Spleen (tissue), 7 donors: ENCODE data around the gene RASSF5.

Experiments used
- POLR2A ChIP-seq, 3 donors: fragments of 450-650 bp; IDR thresholded peaks; one replicate each; pipeline ENCODE4 v1.5.1; 2017; ENCODE audit warnings: antibody characterized with exemption in 3 of 3, mild to moderate bottlenecking in 1 of 3
- TF ChIP-seq, protein P1 (sequence below), 11 experiments: fragments of 200-600 bp in 7 of 11; fragments of 450-650 bp in 4 of 11; sonication (generic) in 4 of 11; IDR thresholded peaks in 8 of 11; conservative IDR thresholded peaks in 3 of 11; 1 replicate in 7 of 11; 2 replicates in 4 of 11; pipeline versions ENCODE4 v1.4.0 to v1.8.0; 2016 to 2021; ENCODE audit warnings: antibody characterized with exemption in 11 of 11, inconsistent platforms in 4 of 11, mild to moderate bottlenecking in 1 of 11
- donor health status: DM: no; HTN: no; CAD: no; lungs with moderate emphysema.
- donor health status: DM: no; HTN: no; CAD: no.
- donor health status: DM: no; HTN: no; CAD: no.

DNA sequence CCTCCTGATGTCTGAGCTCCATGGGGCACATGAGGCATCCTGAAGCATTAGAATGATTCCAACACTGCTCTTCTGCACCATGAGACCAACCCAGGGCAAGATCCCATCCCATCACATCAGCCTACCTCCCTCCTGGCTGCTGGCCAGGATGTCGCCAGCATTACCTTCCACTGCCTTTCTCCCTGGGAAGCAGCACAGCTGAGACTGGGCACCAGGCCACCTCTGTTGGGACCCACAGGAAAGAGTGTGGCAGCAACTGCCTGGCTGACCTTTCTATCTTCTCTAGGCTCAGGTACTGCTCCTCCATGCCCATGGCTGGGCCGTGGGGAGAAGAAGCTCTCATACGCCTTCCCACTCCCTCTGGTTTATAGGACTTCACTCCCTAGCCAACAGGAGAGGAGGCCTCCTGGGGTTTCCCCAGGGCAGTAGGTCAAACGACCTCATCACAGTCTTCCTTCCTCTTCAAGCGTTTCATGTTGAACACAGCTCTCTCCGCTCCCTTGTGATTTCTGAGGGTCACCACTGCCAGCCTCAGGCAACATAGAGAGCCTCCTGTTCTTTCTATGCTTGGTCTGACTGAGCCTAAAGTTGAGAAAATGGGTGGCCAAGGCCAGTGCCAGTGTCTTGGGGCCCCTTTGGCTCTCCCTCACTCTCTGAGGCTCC is 11.1 kb upstream of the RASSF5 start:
- TF ChIP-seq, protein P1, sequence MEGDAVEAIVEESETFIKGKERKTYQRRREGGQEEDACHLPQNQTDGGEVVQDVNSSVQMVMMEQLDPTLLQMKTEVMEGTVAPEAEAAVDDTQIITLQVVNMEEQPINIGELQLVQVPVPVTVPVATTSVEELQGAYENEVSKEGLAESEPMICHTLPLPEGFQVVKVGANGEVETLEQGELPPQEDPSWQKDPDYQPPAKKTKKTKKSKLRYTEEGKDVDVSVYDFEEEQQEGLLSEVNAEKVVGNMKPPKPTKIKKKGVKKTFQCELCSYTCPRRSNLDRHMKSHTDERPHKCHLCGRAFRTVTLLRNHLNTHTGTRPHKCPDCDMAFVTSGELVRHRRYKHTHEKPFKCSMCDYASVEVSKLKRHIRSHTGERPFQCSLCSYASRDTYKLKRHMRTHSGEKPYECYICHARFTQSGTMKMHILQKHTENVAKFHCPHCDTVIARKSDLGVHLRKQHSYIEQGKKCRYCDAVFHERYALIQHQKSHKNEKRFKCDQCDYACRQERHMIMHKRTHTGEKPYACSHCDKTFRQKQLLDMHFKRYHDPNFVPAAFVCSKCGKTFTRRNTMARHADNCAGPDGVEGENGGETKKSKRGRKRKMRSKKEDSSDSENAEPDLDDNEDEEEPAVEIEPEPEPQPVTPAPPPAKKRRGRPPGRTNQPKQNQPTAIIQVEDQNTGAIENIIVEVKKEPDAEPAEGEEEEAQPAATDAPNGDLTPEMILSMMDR (IDR thresholded peaks at IDR 0.05 in 8 of 11, conservative IDR thresholded peaks at IDR 0.05 in 3 of 11): no peak
- no peak for TF ChIP-seq POLR2A (IDR thresholded peaks at IDR 0.05)
